ENCODE measurements around the gene NAA20. TPM values are rescaled to one million over a fixed set of nuclear protein-coding genes. Genes with fewer than 3 reads are reported as not detected.
A peak's percentile ranks its signal among the peaks of the same experiment; 100 is the strongest.

NAA20 gene
- polyA plus RNA-seq, 3 donors: 39.4 to 103 (median 94.0) TPM

DNA sequence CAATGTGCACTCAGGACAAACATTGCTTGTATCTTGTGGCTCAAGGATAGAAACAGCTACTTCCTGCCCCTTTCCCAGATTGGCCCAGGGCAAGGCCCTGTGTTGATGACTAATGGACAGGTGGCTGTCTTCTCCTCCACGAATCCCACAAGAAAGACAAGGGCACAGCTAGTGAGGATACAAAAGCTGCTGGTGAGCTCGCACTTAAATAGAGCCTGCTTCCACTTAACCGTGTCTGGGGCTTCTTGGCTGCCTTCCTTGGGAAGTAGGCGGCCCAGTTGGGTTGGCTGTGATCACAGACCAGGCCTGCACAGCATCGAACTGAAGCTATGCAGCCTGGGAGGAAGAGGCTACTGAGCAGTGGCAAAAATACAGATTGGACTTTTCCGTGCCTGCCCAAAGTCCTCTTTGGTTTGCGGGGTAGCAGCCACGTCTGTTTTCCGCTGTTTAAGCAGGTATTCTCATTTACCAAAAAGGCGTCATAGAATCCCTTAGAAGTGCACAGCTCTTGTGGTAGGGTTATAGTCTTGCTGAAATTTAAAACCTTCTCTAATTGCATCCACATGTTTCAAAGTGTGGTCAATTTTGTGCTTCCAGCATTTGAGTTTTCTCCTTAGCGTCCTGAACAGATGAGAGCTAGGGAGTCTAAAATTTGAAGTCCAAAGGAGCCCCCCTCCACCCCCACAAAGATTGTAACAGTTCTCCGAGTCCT lies 23.0 kb upstream of the NAA20 start:
- Histone ChIP-seq H3K4me3 (replicated peaks in 1 of 3; ENCODE audit: low read depth in 2 of 3, low read length in 3 of 3) (no peak overlapping the region), H3K27ac (ENCODE audit: low read depth in 1 of 2, low read length in 2 of 2) (peak overlapping the region; percentile 13 to 60), H4K20me1 (ENCODE audit: insufficient read depth, low read length) (peaks cover 31% of the 10 kb centered on the region), H3K27me3 (ENCODE audit: control insufficient read depth in 2 of 2, insufficient read depth in 2 of 2, low read length in 2 of 2) (no peaks in the 10 kb centered on the region), H2AFZ (ENCODE audit: insufficient read depth, low read depth, low read length, poor library complexity, severe bottlenecking) (no peak overlapping the region), H3K4me2 (replicated peaks; ENCODE audit: extremely low read depth, low read length, poor library complexity, severe bottlenecking) (no peak overlapping the region), H3K4me1 (ENCODE audit: control insufficient read depth in 1 of 2, insufficient read depth in 2 of 2, low read length in 2 of 2) (peaks cover 23 to 33% of the 10 kb centered on the region in 2 donors), H3K9ac (ENCODE audit: insufficient read depth, low read length, poor library complexity, severe bottlenecking) (no peak overlapping the region), H3K36me3 (replicated peaks in 1 of 2; ENCODE audit: control insufficient read depth in 1 of 2, insufficient read depth in 2 of 2, low read length in 2 of 2) (peaks cover 70 to 92% of the 10 kb centered on the region in 2 donors), H3K9me3 (replicated peaks in 1 of 2; ENCODE audit: control insufficient read depth in 1 of 2, insufficient read depth in 1 of 2, low read length in 2 of 2) (no peaks in the 10 kb centered on the region), H3K79me2 (ENCODE audit: insufficient read depth, low read length) (peaks cover 62% of the 10 kb centered on the region)
- Mint-ChIP-seq H3K36me3 (peaks cover 75 to 84% of the 10 kb centered on the region in 2 donors), H3K9me3 (peaks cover 0 to 2% (median 0%) of the 10 kb centered on the region in 7 donors), H3K4me3 (no peak overlapping the region), H3K27ac (peak overlapping the region in 5 of 7 donors; percentile 43 to 83 (median 69)), H3K27me3 (ENCODE audit: low read depth in 3 of 3) (peaks cover 0 to 2% (median 0%) of the 10 kb centered on the region in 3 donors), H3K4me1 (peaks cover 31% of the 10 kb centered on the region)
- intact Hi-C loops (cut with micrococcal nuclease): loop anchor here (5.0 to 10.0 kb wide), 3 partner anchors 92 to 299 kb away; no protein-coding TSS in a partner anchor
- TF ChIP-seq, protein P1, sequence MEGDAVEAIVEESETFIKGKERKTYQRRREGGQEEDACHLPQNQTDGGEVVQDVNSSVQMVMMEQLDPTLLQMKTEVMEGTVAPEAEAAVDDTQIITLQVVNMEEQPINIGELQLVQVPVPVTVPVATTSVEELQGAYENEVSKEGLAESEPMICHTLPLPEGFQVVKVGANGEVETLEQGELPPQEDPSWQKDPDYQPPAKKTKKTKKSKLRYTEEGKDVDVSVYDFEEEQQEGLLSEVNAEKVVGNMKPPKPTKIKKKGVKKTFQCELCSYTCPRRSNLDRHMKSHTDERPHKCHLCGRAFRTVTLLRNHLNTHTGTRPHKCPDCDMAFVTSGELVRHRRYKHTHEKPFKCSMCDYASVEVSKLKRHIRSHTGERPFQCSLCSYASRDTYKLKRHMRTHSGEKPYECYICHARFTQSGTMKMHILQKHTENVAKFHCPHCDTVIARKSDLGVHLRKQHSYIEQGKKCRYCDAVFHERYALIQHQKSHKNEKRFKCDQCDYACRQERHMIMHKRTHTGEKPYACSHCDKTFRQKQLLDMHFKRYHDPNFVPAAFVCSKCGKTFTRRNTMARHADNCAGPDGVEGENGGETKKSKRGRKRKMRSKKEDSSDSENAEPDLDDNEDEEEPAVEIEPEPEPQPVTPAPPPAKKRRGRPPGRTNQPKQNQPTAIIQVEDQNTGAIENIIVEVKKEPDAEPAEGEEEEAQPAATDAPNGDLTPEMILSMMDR (IDR thresholded peaks at IDR 0.05): no peak
- WGBS (ENCODE audit: insufficient coverage): 76% methylated on average over 4 of the region's 12 CpGs
- DNase-seq: no peak

DNA sequence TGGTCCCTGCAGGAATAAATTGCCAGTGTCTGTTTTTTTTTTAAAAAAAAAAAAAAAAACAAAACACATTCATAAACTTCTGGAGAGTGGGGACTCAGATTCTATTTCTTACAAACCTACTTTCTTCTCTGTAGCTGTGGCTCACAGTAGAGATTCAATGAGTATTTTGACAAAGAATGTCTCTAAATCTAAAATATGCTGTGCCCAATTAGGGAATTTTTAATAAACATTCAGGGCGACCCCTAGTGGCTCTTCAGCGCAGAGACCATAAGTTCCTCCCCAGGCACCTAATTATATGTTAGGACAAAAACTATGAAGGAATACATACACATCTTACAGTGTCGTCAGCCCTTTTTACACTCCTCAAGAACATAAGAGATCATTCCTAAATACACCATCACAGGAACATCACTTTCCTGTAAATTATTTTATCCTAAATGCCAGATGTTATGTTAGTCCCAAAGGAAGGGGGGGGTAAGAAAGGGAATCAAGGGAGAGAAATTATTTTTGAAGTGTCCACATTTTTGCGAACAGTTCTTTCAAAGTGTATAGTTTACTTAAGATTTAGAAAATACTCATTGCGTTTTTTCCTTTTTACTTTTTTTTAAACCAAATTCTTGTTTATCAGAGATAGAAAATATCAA lies 21.8 kb upstream of the NAA20 start:
- intact Hi-C loops (cut with micrococcal nuclease): loop anchor here (5.0 to 10.0 kb wide), 4 partner anchors 93 to 303 kb away; no protein-coding TSS in a partner anchor
- no peaks in the 10 kb centered on the region for H3K9me3 ChIP-seq (replicated peaks in 1 of 2; ENCODE audit: control insufficient read depth in 1 of 2, insufficient read depth in 1 of 2, low read length in 2 of 2)
- H4K20me1 ChIP-seq (ENCODE audit: insufficient read depth, low read length): peaks cover 19% of the 10 kb centered on the region
- peaks cover 74 to 83% of the 10 kb centered on the region in 2 donors for H3K36me3 Mint-ChIP-seq
- peak overlapping the region in 6 of 7 donors; percentile 35 to 76 (median 72) for H3K27ac Mint-ChIP-seq
- H3K9me3 Mint-ChIP-seq: no peaks in the 10 kb centered on the region
- H3K4me1 ChIP-seq (ENCODE audit: control insufficient read depth in 1 of 2, insufficient read depth in 2 of 2, low read length in 2 of 2): peaks cover 36 to 45% of the 10 kb centered on the region in 2 donors
- H3K4me1 Mint-ChIP-seq: peaks cover 43% of the 10 kb centered on the region
- peak overlapping the region in 1 of 2 donors; percentile 10 for H3K27ac ChIP-seq (ENCODE audit: low read depth in 1 of 2, low read length in 2 of 2)
- no CpG with 5 or more reads among the region's 5 CpGs for WGBS (ENCODE audit: insufficient coverage)
- H3K9ac ChIP-seq (ENCODE audit: insufficient read depth, low read length, poor library complexity, severe bottlenecking): no peak overlapping the region
- H2AFZ ChIP-seq (ENCODE audit: insufficient read depth, low read depth, low read length, poor library complexity, severe bottlenecking): no peak overlapping the region
- no peak overlapping the region for H3K4me2 ChIP-seq (replicated peaks; ENCODE audit: extremely low read depth, low read length, poor library complexity, severe bottlenecking)
- peaks cover 54% of the 10 kb centered on the region for H3K79me2 ChIP-seq (ENCODE audit: insufficient read depth, low read length)
- H3K27me3 ChIP-seq (ENCODE audit: control insufficient read depth in 2 of 2, insufficient read depth in 2 of 2, low read length in 2 of 2): no peaks in the 10 kb centered on the region
- H3K4me3 Mint-ChIP-seq: no peak overlapping the region
- peaks cover 0 to 2% (median 0%) of the 10 kb centered on the region in 3 donors for H3K27me3 Mint-ChIP-seq (ENCODE audit: low read depth in 3 of 3)
- H3K4me3 ChIP-seq (replicated peaks in 1 of 3; ENCODE audit: low read depth in 2 of 3, low read length in 3 of 3): no peak overlapping the region
- peaks cover 68 to 91% of the 10 kb centered on the region in 2 donors for H3K36me3 ChIP-seq (replicated peaks in 1 of 2; ENCODE audit: control insufficient read depth in 1 of 2, insufficient read depth in 2 of 2, low read length in 2 of 2)
- TF ChIP-seq, protein P1 (IDR thresholded peaks at IDR 0.05): peak; percentile 83
- DNase-seq: peak in 2 of 3 donors; percentile 63 to 74
